HPDE6-E6E7 (cell line): Measurements from ENCODE around the gene TMC4.

Experiments used
- DNase-seq: peaks from one replicate; pipeline ENCODE4 v3.0.0; 2011; ENCODE audit warnings: missing footprints; ENCODE audit errors: extremely low spot score

TMC4 gene

GRCh38 chr19:54133312-54133956, 39.5 kb downstream of the TMC4 start:
- no peak for DNase-seq

DNA sequence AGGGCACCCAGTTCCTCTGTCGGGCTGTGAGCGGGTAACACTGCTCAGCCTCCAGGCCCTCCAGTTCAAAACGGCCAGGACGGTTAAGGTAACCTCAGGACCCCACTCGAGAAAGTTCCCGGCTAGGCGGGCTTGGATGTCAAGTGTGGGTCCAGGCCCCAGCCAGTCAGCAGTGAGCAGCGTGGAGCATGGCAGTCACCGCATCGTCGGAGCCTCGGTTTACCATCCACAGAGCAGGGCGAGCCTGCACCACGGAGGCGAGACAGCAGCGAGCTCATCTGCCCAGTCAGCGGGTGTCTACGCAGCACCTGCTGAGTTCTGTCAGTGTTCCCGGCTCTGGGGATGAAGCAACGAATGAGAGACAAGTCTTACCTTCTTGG, 43.4 kb downstream of the TMC4 start:
- DNase-seq: no peak

- no peak for DNase-seq
Measured at GRCh38 chr19:54128796-54129616, 44.0 kb downstream of the TMC4 start.

DNA sequence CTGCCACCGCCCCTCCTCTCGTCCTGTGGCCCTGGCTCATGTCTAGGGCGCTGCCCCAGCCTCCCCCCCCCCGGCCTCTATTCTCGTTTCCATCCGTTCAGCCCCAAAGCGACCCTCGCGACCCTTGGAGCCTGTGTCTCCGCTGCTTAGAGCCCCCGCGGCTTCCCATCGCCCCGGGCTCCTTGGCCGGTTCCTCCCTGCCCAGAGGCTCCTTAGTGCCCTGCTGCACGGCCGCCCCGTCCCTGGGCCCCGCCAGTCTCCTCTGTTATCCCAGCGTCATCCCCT, 44.6 kb downstream of the TMC4 start:
- DNase-seq: no peak

- no peak for DNase-seq
Measured at GRCh38 chr19:54127688-54128440, 45.1 kb downstream of the TMC4 start.

- no peak for DNase-seq
Measured at GRCh38 chr19:54125713-54126112, 47.2 kb downstream of the TMC4 start.

DNA sequence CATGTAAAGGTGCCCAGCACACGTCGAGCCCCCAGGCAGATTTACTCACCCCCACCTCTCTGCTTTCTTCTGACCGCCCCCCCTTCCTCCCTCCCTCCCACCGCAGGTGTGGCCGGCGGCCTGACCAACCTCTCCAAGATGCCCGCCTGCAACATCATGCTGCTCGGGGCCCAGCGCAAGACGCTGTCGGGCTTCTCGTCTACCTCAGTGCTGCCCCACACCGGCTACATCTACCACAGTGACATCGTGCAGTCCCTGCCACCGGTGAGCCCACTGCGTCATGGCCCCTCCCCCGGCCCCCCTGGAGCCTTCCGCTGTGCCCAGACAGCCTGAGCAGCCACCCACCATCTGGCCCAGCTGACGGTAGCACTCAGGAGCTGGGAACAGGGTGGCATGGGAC, 48.6 kb downstream of the TMC4 start:
- no peak for DNase-seq

- no peak for DNase-seq
Measured at GRCh38 chr19:54123682-54124081, 49.3 kb downstream of the TMC4 start.

- DNase-seq: no peak
Measured at GRCh38 chr19:54121259-54121658, 51.7 kb downstream of the TMC4 start.

GRCh38 chr19:54115109-54116063, 57.6 kb downstream of the TMC4 start, which contains the start of the genes PRPF31 and TFPT:
Gene PRPF31, plus strand, starts transcription at chr19:54115754. Its CDS starts 2,525 bp downstream, at chr19:54118279.
Gene TFPT, minus strand, starts transcription at chr19:54115657. Its CDS starts 388 bp downstream, at chr19:54115269.
- peak; percentile 94 for DNase-seq

DNA sequence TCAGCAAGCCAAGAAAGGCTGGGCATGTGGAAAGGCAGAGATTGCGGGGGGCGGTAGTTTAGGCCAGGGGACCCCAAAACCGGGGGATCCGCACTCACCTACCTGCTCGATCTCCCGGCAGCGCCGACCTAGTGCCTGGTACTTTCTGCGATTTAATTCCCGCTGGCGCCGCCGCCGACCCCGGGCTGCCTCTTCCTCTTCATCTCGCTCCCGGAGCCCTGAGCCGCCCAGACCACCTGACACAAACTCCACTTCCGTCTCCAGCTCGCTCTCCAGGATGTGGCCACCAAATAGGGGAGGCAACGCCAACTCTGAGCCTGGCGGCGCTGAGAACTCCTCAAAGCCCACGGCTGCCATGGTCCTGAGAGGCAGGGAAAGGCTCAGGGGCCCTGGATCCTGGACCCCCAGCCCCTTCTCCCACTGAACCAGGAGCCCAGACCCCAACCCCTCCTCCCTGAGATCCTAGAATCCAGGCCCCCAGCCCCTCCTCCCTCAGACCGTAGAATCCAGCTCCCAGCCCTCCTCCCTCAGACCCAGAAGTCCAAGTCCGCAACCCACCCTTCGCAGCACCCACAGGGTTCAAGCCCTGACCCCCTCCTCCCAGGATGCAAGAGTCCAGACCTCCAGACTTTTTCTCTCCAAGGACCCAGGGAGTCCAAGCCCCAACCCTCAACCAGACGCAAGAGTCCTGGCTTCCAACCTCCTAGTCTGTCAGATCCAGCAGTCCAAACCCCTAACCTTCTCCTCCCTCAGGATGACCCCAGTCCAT, 58.4 kb downstream of the TMC4 start:
- DNase-seq: no peak
